HG03103 (cell line): ENCODE measurements around the gene TRIML1.
"Not testable (repeated sequence)": the region's sequence is repeated elsewhere in the genome, so short reads cannot be mapped to it uniquely, and the experiment has no call there.

Experiments
- ATAC-seq: cut with Tn5 transposase; IDR thresholded peaks from one replicate; pipeline ENCODE4 v1.9.1; 2021; ENCODE audit warnings: low read depth; ENCODE audit not compliant: unreplicated experiment

The TRIML1 gene

GRCh38 chr4:188147776-188148175, 8.5 kb downstream of the TRIML1 start:
- no peak for ATAC-seq

GRCh38 chr4:188154668-188155405, 15.6 kb downstream of the TRIML1 start:
- ATAC-seq: no peak

- no peak for ATAC-seq
Observed at GRCh38 chr4:188158336-188158735, 19.1 kb downstream of the TRIML1 start.

- not testable (repeated sequence) for ATAC-seq
Observed at GRCh38 chr4:188159513-188160226, 20.4 kb downstream of the TRIML1 start.

- no peak for ATAC-seq
Observed at GRCh38 chr4:188160406-188160805, 21.2 kb downstream of the TRIML1 start.

GRCh38 chr4:188161167-188161566, 21.9 kb downstream of the TRIML1 start:
- no peak for ATAC-seq

GRCh38 chr4:188162698-188163097, 23.5 kb downstream of the TRIML1 start:
- ATAC-seq: no peak

GRCh38 chr4:188168726-188169373, 29.6 kb downstream of the TRIML1 start:
- no peak for ATAC-seq

GRCh38 chr4:188171551-188171950, 32.3 kb downstream of the TRIML1 start:
- ATAC-seq: no peak

GRCh38 chr4:188175288-188175687, 36.0 kb downstream of the TRIML1 start:
- no peak for ATAC-seq

- no peak for ATAC-seq
Observed at GRCh38 chr4:188177997-188178675, 38.9 kb downstream of the TRIML1 start.

- no peak for ATAC-seq
Observed at GRCh38 chr4:188178806-188179205, 39.6 kb downstream of the TRIML1 start.

- ATAC-seq: no peak
Observed at GRCh38 chr4:188187106-188187505, 47.9 kb downstream of the TRIML1 start.

GRCh38 chr4:188190461-188190860, 51.2 kb downstream of the TRIML1 start:
- no peak for ATAC-seq

GRCh38 chr4:188194421-188194820, 55.2 kb downstream of the TRIML1 start:
- no peak for ATAC-seq

- no peak for ATAC-seq
Observed at GRCh38 chr4:188195389-188195985, 56.2 kb downstream of the TRIML1 start.

- no peak for ATAC-seq
Observed at GRCh38 chr4:188196134-188196735, 57.0 kb downstream of the TRIML1 start.
